Body of pancreas (tissue), 4 donors: ENCODE measurements around the gene HBQ1.

Experiments
- CTCF ChIP-seq, 7 experiments: fragments of 450-650 bp in 4 of 7; fragments of 200-600 bp in 3 of 7; sonication (generic) in 3 of 7; IDR thresholded peaks; one replicate each; pipeline ENCODE4 v1.5.1; 2016 to 2019; ENCODE audit warnings: antibody characterized with exemption in 7 of 7
- POLR2A ChIP-seq, 3 donors: fragments of 450-650 bp; IDR thresholded peaks; one replicate each; pipeline ENCODE4 v1.6.1; 2016; ENCODE audit warnings: antibody characterized with exemption in 3 of 3, mild to moderate bottlenecking in 2 of 3

DNA sequence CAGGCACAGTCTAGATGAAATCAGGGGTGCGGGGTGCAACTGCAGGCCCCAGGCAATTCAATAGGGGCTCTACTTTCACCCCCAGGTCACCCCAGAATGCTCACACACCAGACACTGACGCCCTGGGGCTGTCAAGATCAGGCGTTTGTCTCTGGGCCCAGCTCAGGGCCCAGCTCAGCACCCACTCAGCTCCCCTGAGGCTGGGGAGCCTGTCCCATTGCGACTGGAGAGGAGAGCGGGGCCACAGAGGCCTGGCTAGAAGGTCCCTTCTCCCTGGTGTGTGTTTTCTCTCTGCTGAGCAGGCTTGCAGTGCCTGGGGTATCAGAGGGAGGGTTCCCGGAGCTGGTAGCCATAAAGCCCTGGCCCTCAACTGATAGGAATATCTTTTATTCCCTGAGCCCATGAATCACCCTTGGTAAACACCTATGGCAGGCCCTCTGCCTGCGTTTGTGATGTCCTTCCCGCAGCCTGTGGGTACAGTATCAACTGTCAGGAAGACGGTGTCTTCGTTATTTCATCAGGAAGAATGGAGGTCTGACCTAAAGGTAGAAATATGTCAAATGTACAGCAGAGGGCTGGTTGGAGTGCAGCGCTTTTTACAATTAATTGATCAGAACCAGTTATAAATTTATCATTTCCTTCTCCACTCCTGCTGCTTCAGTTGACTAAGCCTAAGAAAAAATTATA is 2.1 kb upstream of the HBQ1 start:
- no peak for TF ChIP-seq CTCF (IDR thresholded peaks at IDR 0.05)
- TF ChIP-seq POLR2A (IDR thresholded peaks at IDR 0.05) = no peak
